HT-29 (cell line): ENCODE measurements around the gene SREBF2. TPM values are rescaled to one million over a fixed set of nuclear protein-coding genes. Genes with fewer than 3 reads are reported as not detected.
"Not testable (repeated sequence)": the region's sequence is repeated elsewhere in the genome, so short reads cannot be mapped to it uniquely, and the experiment has no call there.

ENCODE experiments used
- DNase-seq: peaks from one replicate; pipeline ENCODE4 v3.0.0-alpha.2; 2015; ENCODE audit warnings: low spot score
- small RNA-seq: library from RNA; depleted of rRNA; stranded (forward); fragments of <200 nt; gene quantifications from one replicate; pipeline ENCODE3, GENCODE V24; 2014
- total RNA-seq: library from RNA; depleted of rRNA; stranded (reverse); fragments of >200 nt; shearing (Covaris generic); gene quantifications from 2 replicates; pipeline ENCODE4 v1.2.3, GENCODE V29; 2014; rRNA removed

Gene SREBF2
- total RNA-seq, 1 experiment from 2014 or later: 104 TPM

DNA sequence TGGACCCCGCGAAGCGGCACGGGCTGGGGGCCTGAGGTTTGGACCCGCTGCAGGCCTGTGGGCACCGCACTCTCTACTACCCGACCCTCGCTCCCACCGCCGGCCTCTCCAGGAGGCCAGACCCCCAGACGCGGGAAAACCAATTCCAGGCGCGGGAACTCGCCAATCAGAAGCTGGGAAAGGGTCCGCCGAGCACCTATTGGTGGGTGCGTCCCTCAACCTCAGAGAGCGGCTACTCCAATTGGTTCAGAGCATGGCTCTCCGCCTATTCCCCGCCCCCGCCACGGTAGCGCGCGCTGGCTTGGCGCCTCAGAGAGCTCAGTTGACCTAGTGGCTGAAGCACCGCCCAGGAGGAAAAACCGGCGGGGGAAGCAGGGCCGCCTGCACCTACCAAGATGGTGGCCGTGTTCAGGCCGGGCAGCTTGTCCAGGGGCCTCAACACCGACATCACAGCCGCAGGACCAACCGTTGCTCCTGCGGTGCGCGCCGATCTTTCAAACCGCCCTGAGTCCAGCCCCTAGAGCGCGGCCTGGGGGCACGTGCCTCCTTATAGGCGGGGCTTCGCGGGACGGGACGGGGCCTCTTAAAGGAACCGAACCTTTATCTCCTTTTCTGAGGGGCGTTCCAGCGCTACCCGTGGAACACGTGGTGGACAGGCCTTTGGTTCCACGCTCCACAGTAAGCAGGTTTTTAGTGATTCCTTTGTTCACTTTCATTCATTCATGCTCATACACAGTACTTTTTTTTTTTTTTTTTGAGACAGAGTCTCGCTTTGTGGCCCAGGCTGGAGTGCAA is 113.9 kb downstream of the SREBF2 start, which contains the start of gene CENPM:
Gene CENPM (minus strand): TSS at position 524 of the 795 bp plus-strand sequence. CDS start 76 bp downstream, at position 448.
- peak; percentile 92 for DNase-seq

DNA sequence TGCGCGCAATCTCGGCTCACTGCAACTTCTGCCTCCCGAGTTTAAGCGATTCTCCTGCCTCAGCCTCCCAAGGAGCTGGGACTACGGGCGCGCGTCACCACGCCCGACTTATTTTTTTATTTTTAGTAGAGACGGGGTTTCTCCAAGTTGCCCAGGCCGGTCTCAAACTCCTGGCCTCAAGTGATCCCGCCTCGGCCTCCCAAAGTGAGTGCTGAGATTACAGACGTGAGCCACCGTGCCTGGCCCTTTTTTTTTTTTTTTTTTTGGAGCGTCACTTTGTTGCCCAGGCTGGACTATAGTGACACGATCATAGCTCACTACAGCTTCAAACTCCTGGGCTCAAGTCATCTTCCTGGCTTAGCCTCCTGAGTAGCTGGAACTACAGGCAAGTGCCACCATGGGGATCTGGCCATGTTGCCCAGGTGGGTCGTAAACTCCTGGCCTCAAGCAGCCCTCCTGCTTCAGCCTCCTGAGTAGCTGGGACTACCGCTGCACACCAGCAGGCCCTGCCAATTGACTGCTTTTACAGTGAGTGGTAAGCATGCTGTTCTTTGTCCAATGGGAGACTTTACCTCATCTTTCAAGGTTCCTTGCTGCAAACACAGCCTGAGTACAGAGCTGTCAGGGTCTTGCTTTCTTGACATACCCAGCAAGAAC is 114.6 kb downstream of the SREBF2 start:
- DNase-seq: no peak

DNA sequence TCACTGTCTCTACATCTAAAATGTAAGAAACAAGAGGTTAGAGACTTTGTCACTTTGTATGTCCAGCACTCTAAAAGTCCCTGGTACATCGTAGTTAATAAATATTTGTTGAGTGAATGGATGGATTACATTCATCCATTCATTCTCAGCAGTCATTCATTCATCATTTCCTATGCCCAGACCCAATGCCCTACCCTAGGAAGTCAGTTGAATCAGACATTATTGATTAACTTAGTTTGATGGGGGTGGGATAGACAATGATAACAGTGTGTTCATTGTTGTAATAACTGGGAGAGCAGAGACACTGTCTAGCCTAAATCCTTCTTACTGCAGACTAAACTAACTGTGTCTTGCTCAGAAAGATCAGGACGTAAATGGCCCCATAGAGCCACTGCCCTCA is 115.2 kb downstream of the SREBF2 start:
- DNase-seq: no peak

DNA sequence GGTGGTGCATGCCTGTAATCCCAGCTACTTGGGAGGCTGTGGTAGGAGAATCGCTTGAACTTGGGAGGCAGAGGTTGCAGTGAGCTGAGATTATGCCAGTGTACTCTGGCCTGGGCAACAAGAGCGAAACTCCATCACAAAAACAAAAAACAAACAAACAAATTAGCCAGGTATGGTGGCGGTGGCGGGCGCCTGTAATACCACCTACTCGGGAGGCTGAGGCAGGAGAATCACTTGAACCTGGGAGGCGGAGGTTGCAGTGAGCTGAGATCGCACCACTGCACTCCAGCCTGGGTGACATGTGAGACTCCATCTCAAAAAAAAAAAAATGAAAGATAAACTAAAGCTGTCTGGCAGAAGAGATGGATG is 116.0 kb downstream of the SREBF2 start:
- not testable (repeated sequence) for DNase-seq

DNA sequence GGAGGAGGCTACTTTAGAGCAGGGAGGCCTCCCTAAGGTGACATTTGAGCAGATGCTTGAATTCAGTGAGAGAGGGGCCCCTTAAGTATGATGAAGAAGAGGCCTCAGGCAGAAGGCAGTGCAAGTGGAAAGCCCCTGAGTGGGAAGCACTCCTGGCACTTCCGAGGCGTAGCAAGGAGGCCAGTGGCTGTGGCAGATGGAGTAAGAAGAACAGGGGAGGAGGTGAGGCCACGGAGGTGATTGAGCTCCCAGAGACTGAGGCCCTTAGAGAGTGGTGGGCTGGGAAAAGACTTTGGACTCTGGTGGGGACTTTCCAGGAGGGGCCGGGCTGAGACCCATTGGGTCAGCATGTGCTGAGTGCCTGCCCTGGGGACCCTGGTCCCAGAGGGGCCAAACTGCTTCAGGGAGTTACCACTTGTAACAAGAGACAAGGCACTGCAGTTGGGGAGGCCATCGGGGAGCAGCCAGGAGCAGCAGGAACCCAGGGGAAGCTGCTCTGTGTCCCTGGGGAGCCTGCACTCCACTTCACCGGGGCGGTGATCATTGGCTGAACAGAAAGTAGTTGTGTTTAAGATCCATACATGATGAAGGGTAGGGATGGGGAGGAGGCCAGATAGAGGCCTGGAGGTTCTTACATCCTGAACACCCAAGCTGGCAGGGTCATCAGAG is 116.5 kb downstream of the SREBF2 start:
- no peak for DNase-seq

DNA sequence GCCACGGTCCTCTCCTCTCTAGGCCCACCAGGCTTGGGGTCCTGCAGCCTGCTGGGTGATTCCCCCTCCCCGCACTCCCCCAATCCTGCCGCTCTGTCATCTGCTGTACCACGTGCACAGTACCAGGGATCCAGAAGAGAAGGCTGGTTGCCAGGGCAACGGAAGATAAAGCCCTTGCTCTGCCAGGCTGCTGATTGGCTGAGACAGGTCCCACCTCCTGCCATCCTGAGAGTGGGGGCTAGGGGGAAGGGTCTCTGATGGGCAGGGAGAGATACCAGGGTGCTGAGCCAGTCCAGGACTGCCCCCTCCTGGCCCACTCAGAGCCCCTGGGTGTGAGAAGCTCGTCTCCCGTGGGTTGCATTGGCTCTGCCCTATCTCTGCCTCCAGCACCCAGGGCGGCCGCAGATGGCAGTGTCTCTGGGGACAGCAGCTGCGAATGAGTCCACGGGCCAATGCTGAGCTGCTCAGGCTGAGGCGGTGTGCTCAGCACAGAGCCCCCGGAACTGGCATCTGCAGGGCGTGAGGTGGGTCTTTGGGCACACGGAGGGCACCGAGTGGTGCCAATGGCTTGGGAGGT is 119.1 kb downstream of the SREBF2 start, which contains the start of gene SMIM45:
Gene SMIM45 (plus strand): TSS at position 253 of the 577 bp plus-strand sequence.
- no peak for DNase-seq

DNA sequence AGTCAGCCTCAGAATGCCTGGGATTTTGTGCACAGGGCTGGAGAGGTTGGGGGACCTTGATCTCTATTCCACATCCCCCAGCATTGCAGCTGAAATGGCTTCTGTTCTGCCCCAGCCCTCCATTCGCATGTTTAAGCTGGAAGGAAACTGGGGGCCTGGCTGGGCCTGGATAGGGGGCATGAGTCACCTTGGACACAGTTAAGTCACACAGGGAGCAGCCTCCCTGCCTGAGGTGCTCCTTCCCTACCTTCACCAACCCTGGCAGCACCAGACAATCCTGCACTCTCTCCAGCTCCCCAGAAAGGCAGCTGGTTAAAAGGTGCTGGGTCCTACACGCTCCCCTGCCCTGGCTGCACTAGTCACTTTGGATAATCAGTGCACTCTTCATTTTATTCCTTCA is 119.8 kb downstream of the SREBF2 start:
- no peak for DNase-seq

Small RNAs within 50 kb of the gene (small RNA-seq; reads per million reads assigned to genes)
- gene MIR33A: 0.22 reads per million

Other genes with a start within 250 kb of the SREBF2 start
- gene PMM1, start 243.3 kb upstream of the SREBF2 start, total RNA-seq: 19.6 and 22.5 TPM in 2 replicates
- 19.5 and 20.9 TPM in 2 replicates for gene DESI1, start 212.1 kb upstream of the SREBF2 start, total RNA-seq
- 212 and 262 TPM in 2 replicates for gene XRCC6, start 211.8 kb upstream of the SREBF2 start, total RNA-seq
- gene SNU13, start 144.2 kb upstream of the SREBF2 start, total RNA-seq: 104 and 118 TPM in 2 replicates
- gene MEI1, start 133.6 kb upstream of the SREBF2 start, total RNA-seq: not detected in 2 replicates
- gene CCDC134, start 32.4 kb upstream of the SREBF2 start, total RNA-seq: 12.2 and 14.6 TPM in 2 replicates
- gene SHISA8, start 82.0 kb downstream of the SREBF2 start, total RNA-seq: not detected in 2 replicates
- 0.08 and 0.51 TPM in 2 replicates for gene TNFRSF13C, start 93.7 kb downstream of the SREBF2 start, total RNA-seq
- 130 and 140 TPM in 2 replicates for gene CENPM, start 114.0 kb downstream of the SREBF2 start, total RNA-seq
- gene SEPTIN3, start 136.3 kb downstream of the SREBF2 start, total RNA-seq: 0.03 TPM in 1 of 2 replicates, not detected in the other
- gene WBP2NL, start 165.7 kb downstream of the SREBF2 start, total RNA-seq: not detected in 2 replicates
- gene NAGA, start 237.7 kb downstream of the SREBF2 start, total RNA-seq: 20.8 and 26.8 TPM in 2 replicates
- 5.1 and 6.5 TPM in 2 replicates for gene PHETA2, start 241.1 kb downstream of the SREBF2 start, total RNA-seq
- gene SMDT1, start 246.6 kb downstream of the SREBF2 start, total RNA-seq: 18.9 and 25.5 TPM in 2 replicates